Activated naive CD4-positive, alpha-beta T cell treated with anti-CD3 and anti-CD28 coated beads for 36 hours (primary cell): ENCODE results near the gene DNAJC1. TPM values are rescaled to one million over a fixed set of nuclear protein-coding genes. Genes with fewer than 3 reads are reported as not detected.
"Not testable (repeated sequence)": the region's sequence is repeated elsewhere in the genome, so short reads cannot be mapped to it uniquely, and the experiment has no call there.

Source experiments
- CTCF ChIA-PET: fragments of 350-600 bp; sonication (Branson Sonifier 250); formaldehyde crosslinking; loops from one replicate; lab custom pipeline; 2021; ENCODE audit warnings: antibody characterized with exemption; lab: Charles Lee
- DNase-seq: peaks from one replicate; pipeline ENCODE4 v3.0.0-alpha.2; 2020
- H3K27ac Mint-ChIP-seq: one replicate; pipeline ENCODE4 v1.8.0; 2021; ENCODE audit warnings: mild to moderate bottlenecking, mixed read lengths
- H3K27me3 Mint-ChIP-seq: one replicate; pipeline ENCODE4 v1.8.0; 2021; ENCODE audit warnings: low read depth, mixed read lengths
- H3K36me3 Mint-ChIP-seq: one replicate; pipeline ENCODE4 v1.8.0; 2021; ENCODE audit warnings: low read depth, mixed read lengths
- H3K4me1 Mint-ChIP-seq: one replicate; pipeline ENCODE4 v1.8.0; 2021; ENCODE audit warnings: low read depth, mixed read lengths
- H3K4me3 Mint-ChIP-seq: one replicate; pipeline ENCODE4 v1.8.0; 2021; ENCODE audit warnings: mild to moderate bottlenecking, moderate library complexity, mixed read lengths
- H3K9me3 Mint-ChIP-seq: one replicate; pipeline ENCODE4 v1.8.0; 2021; ENCODE audit warnings: mixed read lengths
- intact Hi-C: fragments of 100-400 bp; cut with micrococcal nuclease; formaldehyde crosslinking; loops from one replicate; pipeline ENCODE4 v1.15.1; 2023
- total RNA-seq, 2 experiments: library from RNA; stranded (reverse); gene quantifications; one replicate each; pipeline ENCODE4 v1.2.3, GENCODE V29; 2021

Gene DNAJC1
- total RNA-seq, 2 experiments from 2014 or later = 18.0 to 18.8 TPM

DNA sequence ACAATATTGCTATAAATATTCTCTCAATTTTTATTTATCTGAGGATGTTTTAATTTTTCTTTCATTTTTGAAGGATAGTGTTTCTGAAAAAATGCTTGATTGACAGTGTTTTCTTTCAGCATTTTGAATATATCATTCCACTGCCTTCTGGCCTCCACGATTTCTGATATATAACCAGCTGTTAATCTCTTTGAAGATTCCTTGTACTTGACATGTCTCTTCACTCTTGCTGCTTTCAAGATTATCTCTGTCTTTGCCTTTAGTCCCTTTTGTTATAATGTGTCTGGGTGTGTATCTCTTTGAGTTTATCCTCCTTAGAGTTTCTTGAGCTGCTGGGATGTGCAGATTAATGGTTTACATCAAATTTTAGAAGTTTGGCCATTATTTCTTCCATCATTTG lies 22.8 kb upstream of the DNAJC1 start:
- DNase-seq = no peak
- peaks cover 29% of the 10 kb centered on the region for H3K4me1 Mint-ChIP-seq
- H3K27me3 Mint-ChIP-seq = peaks cover 3% of the 10 kb centered on the region
- CTCF ChIA-PET = no interaction called here
- no peaks in the 10 kb centered on the region for H3K36me3 Mint-ChIP-seq
- intact Hi-C loops = no loop called here
- H3K27ac Mint-ChIP-seq = no peak overlapping the region
- H3K9me3 Mint-ChIP-seq = no peaks in the 10 kb centered on the region
- H3K4me3 Mint-ChIP-seq = no peak overlapping the region

DNA sequence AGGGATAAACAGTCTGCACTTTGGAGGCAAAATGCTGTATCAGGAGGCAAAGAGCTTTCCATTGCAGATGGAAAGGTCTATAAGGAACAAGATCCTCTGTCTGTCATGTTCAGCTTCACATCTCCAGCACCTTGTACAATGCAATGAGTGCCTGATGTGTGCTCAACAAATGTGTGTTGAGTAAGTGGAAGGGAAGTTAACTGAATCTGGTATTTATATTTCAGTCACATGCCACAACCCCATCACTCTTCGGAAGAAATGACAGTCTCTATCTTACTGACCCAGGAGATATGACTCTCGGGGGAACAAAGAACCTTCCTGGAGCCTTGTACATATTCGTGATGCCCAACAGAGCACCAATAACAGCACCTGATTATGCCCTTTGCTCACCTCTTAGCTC lies 20.0 kb upstream of the DNAJC1 start:
- Mint-ChIP-seq H3K4me3 (no peak overlapping the region), H3K27me3 (peaks cover 3% of the 10 kb centered on the region), H3K27ac (no peak overlapping the region), H3K9me3 (no peaks in the 10 kb centered on the region), H3K4me1 (peaks cover 22% of the 10 kb centered on the region), H3K36me3 (no peaks in the 10 kb centered on the region)
- CTCF ChIA-PET = interaction anchor here (0.8 kb wide), 1 partner anchor 9 kb away, joined by 3 read pairs; no protein-coding TSS in a partner anchor
- DNase-seq = no peak
- intact Hi-C loops = loop anchor here (5.0 kb wide), 2 partner anchors 204 to 1074 kb away; partner anchors contain the start of gene MSRB2

DNA sequence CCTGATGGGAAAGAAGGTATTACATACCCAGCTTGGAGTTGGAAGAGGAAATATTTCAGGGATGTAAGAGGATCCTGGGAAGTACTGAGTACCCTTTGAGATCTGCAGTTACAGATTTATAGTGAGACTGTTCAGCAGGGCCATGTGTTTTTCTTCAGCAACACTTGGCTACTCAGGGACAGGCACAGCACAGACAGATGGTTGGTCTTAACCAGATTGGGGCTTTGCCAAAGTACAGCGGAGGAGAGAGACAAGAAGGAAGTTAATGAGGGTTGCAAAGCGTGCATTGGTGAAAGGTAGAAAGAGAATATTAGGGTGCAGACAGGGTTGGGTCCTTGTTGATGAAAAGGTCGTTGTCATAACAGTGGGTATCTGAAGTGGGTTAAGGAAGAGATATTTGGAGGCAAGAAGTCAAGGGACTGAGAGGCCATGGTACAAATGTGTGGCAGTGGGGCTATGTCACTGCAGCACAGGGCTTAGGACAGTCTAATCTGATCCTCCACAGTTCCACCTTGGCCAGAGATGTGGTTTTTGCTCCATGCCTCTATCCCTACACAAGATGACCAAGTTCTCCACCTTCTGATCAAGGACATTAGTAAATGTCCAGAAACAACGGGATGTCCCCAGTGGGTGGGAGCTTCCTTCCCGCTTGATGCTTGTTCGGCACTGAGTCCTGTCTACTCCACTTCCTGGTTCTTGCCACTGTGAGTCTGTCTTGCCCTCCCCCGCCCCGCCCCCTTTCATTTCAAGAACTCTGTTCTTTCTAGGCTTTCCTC lies 18.9 kb upstream of the DNAJC1 start:
- intact Hi-C loops = loop anchor here (1.0 to 5.0 kb wide), 4 partner anchors 19 to 1075 kb away; partner anchors contain the start of genes DNAJC1 and MSRB2
- Mint-ChIP-seq H3K27ac (peak overlapping the region; percentile 80), H3K9me3 (no peaks in the 10 kb centered on the region), H3K4me3 (peak overlapping the region; percentile 65), H3K4me1 (peaks cover 22% of the 10 kb centered on the region), H3K27me3 (peaks cover 3% of the 10 kb centered on the region), H3K36me3 (no peaks in the 10 kb centered on the region)
- DNase-seq = peak; percentile 78
- CTCF ChIA-PET = interaction anchor here (0.6 to 1.0 kb wide), 2 partner anchors 12 to 232 kb away, joined by 3 to 5 read pairs; no protein-coding TSS in a partner anchor

DNA sequence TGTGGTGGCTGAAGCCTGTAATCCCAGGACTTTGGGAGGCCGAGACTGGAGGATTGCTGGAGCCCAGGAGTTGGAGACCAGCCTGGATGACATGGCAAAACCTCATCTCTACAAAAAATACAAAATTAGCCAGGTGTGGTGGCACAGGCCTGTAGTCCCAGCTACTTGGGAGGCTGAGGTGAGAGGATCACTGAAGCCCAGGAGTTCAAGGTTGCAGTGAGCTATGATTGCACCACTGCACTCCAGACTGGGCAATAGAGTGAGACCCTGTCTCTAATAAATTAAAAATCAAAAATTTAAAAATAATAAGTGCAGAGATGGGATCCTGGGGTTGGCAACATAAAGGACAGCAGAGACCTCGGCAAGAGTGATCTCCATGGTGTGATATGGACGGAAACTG lies 17.6 kb upstream of the DNAJC1 start:
- DNase-seq, H3K9me3 Mint-ChIP-seq, H3K36me3 Mint-ChIP-seq, H3K27ac Mint-ChIP-seq, H3K27me3 Mint-ChIP-seq, H3K4me3 Mint-ChIP-seq: not testable (repeated sequence)
- peaks cover 22% of the 10 kb centered on the region for H3K4me1 Mint-ChIP-seq
- intact Hi-C loops = loop anchor here (5.0 kb wide), 2 partner anchors 206 to 1076 kb away; partner anchors contain the start of gene MSRB2
- CTCF ChIA-PET = interaction anchor here (0.6 kb wide), 1 partner anchor 29 kb away, joined by 5 read pairs; no protein-coding TSS in a partner anchor

DNA sequence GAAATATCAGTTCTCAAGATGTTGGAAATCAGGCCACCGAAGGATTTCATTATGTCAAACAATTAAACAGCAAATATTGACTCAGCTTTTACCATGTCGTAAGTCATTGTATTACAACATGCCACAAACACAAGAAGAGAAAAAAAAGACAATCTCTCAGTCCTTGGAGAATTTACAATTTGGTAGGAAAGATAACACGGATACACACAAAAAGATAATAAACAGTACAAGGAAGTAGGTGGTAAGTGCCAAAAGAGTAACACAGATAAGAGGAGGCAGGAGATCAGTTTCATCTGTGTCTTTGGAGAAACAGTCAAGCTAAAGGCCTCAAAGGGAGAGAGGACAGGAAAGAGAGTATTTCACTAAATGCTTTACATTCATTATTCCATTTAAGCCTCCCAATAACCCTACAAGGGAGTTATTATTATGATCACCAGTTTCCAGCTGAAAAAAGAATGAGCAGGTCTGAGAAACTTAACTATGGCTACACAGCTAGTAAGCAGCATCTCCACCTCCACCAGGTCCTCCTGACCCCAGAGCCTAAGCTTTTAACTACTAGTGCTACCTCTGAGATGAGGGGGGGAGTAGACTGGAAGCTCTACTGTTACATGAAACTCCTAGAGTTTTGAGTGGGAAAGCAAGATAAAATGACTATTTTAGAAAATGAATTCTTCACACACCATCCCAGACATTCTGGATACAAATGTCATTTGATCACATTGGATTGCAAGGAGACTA lies 13.9 kb upstream of the DNAJC1 start:
- H3K9me3 Mint-ChIP-seq = no peaks in the 10 kb centered on the region
- peaks cover 8% of the 10 kb centered on the region for H3K4me1 Mint-ChIP-seq
- CTCF ChIA-PET = interaction anchor here (0.6 kb wide), 1 partner anchor 738 kb away, joined by 4 read pairs; no protein-coding TSS in a partner anchor

DNA sequence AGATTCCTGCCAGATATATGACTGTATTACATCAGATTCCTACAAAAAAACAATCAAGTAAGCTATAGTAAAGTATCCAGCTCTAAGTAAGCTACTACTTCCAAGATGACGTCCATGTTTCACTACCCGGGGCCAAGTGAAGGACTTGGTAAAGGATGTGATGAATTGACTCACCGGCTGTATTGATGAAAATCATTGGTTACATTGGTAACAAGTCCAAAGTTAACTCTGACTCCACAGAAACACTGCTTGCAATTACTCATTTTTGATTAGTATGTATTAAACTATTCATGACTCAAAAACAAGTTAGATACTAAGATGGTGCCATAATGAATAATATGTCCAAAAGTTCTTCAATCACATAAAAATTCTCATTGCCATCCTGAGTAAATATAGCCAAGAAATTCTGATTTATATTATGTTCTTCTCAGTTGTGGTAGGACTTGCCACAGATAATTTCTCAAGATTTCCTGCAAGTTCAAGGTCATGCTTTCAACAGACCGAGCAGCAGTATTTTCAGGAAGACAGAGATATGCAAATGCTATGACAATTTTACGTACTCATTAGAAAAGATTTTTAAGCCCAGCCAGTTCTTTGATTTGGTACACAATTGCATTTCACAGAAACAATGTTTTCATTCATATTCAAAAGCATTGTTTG lies 12.6 kb upstream of the DNAJC1 start:
- Mint-ChIP-seq H3K27me3 (peaks cover 3% of the 10 kb centered on the region), H3K36me3 (no peaks in the 10 kb centered on the region), H3K9me3 (no peaks in the 10 kb centered on the region), H3K4me3 (no peak overlapping the region), H3K27ac (no peak overlapping the region), H3K4me1 (no peaks in the 10 kb centered on the region)
- no peak for DNase-seq
- CTCF ChIA-PET = interaction anchor here (0.6 to 0.9 kb wide), 3 partner anchors 12 to 705 kb away, joined by 3 to 4 read pairs (median 4); no protein-coding TSS in a partner anchor
- intact Hi-C loops = no loop called here

More for the DNA sequence above, 13.9 kb upstream of the DNAJC1 start:
- intact Hi-C loops = no loop called here
- H3K4me3 Mint-ChIP-seq = no peak overlapping the region
- peaks cover 3% of the 10 kb centered on the region for H3K27me3 Mint-ChIP-seq
- H3K27ac Mint-ChIP-seq = no peak overlapping the region
- H3K36me3 Mint-ChIP-seq = no peaks in the 10 kb centered on the region
- DNase-seq = no peak

DNA sequence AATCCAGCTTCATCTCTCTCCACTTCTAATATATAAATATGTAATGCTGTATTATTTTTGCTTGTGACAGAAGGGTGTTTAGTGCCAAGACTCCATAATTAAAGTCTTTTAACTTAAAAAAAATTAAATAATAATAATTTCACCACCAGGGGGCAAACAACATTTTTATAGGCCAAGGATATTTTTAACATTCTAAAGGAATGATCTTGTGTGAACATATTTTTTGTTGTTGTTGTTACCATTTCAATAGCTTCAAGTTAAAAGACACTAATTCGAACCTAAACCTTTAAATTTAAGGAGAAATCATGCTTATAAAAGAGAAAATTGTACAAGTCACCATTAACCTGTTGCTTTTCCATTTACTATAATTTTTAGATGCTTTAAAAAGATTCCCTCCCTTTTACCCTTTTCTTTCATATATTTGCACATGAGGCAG lies 7.5 kb upstream of the DNAJC1 start:
- CTCF ChIA-PET = interaction anchor here (0.9 to 1.6 kb wide), 4 partner anchors 12 to 305 kb away, joined by 3 to 6 read pairs (median 4); partner anchors contain the start of gene COMMD3
- intact Hi-C loops = loop anchor here (1.0 kb wide), 1 partner anchor 410 kb away; no protein-coding TSS in a partner anchor
- Mint-ChIP-seq H3K27ac (no peak overlapping the region), H3K9me3 (peaks cover 5% of the 10 kb centered on the region), H3K27me3 (peaks cover 5% of the 10 kb centered on the region), H3K4me1 (no peaks in the 10 kb centered on the region), H3K36me3 (peaks cover 1% of the 10 kb centered on the region), H3K4me3 (no peak overlapping the region)
- DNase-seq = no peak

DNA sequence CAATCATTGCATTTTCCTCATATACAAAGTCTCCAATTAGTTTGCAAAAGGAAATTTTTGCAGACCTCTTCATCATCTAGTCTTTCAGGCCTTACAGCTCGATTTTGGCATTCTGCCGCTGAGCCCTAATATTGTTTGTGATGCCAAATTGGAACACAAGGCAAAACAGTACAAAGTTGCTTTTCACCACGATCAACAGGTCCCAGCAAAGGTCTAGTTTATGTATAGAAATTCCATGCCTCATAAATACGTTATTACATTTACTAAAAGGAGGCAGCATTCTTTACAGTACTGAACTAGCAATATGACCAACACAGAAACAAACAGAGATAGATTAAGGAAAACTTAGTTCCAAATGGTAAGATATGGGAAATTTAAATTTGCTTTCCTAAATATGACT lies 7.0 kb upstream of the DNAJC1 start:
- peaks cover 5% of the 10 kb centered on the region for H3K27me3 Mint-ChIP-seq
- intact Hi-C loops = no loop called here
- H3K4me3 Mint-ChIP-seq = no peak overlapping the region
- H3K36me3 Mint-ChIP-seq = peaks cover 1% of the 10 kb centered on the region
- CTCF ChIA-PET = interaction anchor here (0.9 to 1.6 kb wide), 5 partner anchors 12 to 305 kb away, joined by 3 to 6 read pairs (median 3); partner anchors contain the start of gene COMMD3
- DNase-seq = no peak
- peaks cover 3% of the 10 kb centered on the region for H3K4me1 Mint-ChIP-seq
- H3K27ac Mint-ChIP-seq = no peak overlapping the region
- peaks cover 5% of the 10 kb centered on the region for H3K9me3 Mint-ChIP-seq

DNA sequence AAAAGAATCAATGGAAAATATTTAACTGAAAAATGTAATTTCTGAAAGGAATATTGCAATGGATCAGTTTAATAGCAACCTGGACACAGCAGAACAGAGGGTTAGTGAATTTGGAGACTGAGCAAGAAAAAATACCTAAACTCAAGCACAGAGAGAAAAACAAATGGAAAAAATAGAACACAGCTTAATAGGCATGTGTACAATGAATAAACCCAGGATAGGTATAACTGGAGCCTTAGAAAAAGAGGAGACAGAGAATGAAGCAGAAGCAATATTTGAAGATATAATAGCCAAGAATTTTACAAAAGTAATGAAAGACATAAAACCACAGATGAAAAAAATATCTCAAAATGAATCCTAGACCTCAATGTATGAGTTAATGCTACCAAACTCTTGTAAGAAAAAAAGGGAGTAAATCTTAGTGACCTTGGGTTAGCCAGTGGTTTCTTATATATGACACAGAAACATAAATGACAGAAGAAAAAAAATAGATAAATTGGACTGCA lies 2.9 kb upstream of the DNAJC1 start:
- Mint-ChIP-seq H3K9me3 (peaks cover 5% of the 10 kb centered on the region), H3K27me3 (peaks cover 5% of the 10 kb centered on the region), H3K4me1 (peaks cover 20% of the 10 kb centered on the region), H3K27ac (no peak overlapping the region), H3K4me3 (no peak overlapping the region), H3K36me3 (peaks cover 4% of the 10 kb centered on the region)
- intact Hi-C loops = no loop called here
- no peak for DNase-seq
- CTCF ChIA-PET = no interaction called here

DNA sequence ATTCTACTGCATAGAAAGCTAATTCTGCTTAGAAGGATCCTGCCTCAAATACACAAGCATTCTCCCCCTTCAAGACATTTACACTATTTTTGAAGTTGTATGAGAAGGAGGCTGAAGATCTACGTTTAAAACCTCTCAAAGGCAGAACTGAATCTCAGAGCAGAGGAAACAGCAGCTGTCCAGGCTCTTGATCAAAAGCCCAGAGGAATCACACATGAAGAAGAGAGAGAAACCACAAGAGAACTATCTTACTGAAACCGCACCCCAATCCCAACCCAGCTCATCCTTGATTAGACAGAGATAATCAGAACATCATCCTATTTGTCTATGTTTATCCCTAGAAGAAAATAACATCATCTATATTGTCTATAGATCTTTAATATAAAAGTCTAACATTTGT lies 2.2 kb upstream of the DNAJC1 start:
- Mint-ChIP-seq H3K27me3 (peaks cover 5% of the 10 kb centered on the region), H3K36me3 (peaks cover 4% of the 10 kb centered on the region), H3K4me3 (no peak overlapping the region), H3K4me1 (peaks cover 26% of the 10 kb centered on the region), H3K27ac (no peak overlapping the region), H3K9me3 (peaks cover 5% of the 10 kb centered on the region)
- CTCF ChIA-PET = interaction anchor here (0.6 kb wide), 1 partner anchor 433 kb away, joined by 3 read pairs; no protein-coding TSS in a partner anchor
- intact Hi-C loops = no loop called here
- DNase-seq = no peak

DNA sequence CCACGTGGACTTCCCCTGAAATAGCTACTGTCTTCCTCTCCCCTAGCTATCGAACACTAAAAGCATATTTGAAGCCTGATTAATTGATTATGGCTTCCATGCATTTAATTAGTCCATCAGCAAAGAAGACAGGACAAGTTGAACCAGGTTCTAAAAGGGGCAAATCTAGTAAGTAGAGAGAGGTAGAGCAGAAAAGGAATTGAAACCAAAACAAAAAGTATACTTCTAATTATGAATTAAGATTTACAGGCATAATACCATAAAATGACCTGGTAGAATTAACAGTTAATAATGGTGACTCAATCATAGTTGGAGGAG lies 393 bp upstream of the DNAJC1 start:
- peak overlapping the region; percentile 82 for H3K27ac Mint-ChIP-seq
- CTCF ChIA-PET = interaction anchor here (0.6 to 1.5 kb wide), 5 partner anchors 10 to 416 kb away, joined by 3 to 10 read pairs (median 3); no protein-coding TSS in a partner anchor
- peaks cover 5% of the 10 kb centered on the region for H3K9me3 Mint-ChIP-seq
- intact Hi-C loops = loop anchor here (1.0 to 5.0 kb wide), 16 partner anchors 18 to 1433 kb away; partner anchors contain the start of genes COMMD3, MLLT10, MSRB2 and OTUD1
- H3K36me3 Mint-ChIP-seq = peaks cover 4% of the 10 kb centered on the region
- no peak for DNase-seq
- peak overlapping the region; percentile 94 for H3K4me3 Mint-ChIP-seq
- H3K4me1 Mint-ChIP-seq = peaks cover 31% of the 10 kb centered on the region
- peaks cover 5% of the 10 kb centered on the region for H3K27me3 Mint-ChIP-seq
